ENCODE data around the gene BRI3.
"Not testable (repeated sequence)": the region's sequence is repeated elsewhere in the genome, so short reads cannot be mapped to it uniquely, and the experiment has no call there.

The BRI3 gene

GRCh38 chr7:98315318-98315993, 34.0 kb downstream of the BRI3 start:
- no peak for DNase-seq

GRCh38 chr7:98315994-98316527, 34.6 kb downstream of the BRI3 start:
- not testable (repeated sequence) for DNase-seq

GRCh38 chr7:98317366-98318040, 36.0 kb downstream of the BRI3 start:
- DNase-seq = no peak

GRCh38 chr7:98319176-98319575, 37.7 kb downstream of the BRI3 start:
- no peak for DNase-seq

GRCh38 chr7:98321301-98321700, 39.8 kb downstream of the BRI3 start:
- no peak for DNase-seq

GRCh38 chr7:98322331-98323270, 41.1 kb downstream of the BRI3 start:
- no peak for DNase-seq

DNA sequence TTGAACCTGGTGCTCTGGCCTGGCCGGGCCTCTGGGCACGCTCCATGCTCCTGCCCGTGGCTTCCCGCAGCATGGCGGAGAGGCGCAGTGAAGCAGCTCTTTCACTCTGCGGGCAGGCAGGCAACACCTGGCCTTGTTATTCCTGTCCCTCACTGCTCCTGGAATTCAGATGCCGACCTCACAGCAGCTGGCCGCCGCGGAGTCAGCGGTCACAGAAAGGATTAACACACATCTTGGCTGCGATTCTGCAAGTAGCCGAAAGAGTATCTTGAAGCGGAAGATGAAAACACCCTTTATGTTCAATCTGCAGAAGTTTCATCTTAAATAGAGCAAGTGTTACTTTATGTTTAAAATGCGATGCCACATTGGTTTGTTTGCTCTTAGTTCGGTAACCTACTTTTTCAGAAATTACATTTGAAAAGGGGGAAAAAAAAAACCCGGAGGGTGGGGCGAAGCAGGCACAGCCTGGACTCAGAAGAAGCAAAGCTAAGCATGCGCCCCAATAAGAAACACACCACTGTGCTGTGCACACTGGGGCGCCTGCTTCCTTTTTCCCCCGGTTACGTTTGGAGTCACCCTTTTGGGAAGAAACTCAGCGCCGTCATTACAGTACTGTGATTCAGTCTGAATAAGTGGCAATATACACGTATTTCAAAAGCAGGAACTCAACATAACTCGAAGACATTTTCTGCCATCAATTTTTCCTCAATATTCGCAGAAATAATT, 42.3 kb downstream of the BRI3 start:
- no peak for DNase-seq

- DNase-seq = no peak
Observed at GRCh38 chr7:98324782-98325181, 43.3 kb downstream of the BRI3 start.

DNA sequence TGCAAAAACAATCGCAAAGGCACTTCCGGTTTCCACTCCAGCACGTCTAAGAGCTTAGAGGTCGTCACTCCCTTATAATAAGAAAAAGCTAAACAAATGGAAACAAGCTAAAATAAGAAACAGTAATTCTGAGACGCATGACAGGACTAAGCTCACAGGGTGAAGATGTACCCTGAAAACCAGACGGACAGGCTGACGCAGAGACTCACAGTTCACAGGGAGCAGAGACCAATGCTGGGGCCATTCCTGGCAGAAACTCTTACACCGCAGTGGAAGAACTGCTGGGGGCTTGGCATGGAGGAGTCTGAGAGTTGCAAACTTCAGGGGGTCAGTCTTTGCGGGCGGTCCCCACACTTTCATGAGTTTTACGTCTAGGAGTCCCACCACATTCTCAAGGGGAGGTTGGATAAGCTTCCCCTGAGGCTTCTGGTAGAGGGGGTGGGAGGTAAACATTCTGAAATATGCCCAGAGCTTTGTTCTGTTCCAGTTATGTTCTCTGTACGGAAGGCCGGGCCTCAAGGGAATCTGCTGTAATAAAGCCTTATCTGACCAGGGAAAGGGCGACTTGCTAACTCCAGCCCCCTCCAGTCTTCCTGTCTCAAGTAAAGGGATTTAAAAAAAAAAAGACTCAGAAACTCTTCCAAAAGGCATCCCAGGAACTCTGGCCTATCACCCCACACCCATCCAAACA, 47.8 kb downstream of the BRI3 start:
- DNase-seq = no peak

GRCh38 chr7:98329791-98330373, 48.4 kb downstream of the BRI3 start:
- no peak for DNase-seq

DNA sequence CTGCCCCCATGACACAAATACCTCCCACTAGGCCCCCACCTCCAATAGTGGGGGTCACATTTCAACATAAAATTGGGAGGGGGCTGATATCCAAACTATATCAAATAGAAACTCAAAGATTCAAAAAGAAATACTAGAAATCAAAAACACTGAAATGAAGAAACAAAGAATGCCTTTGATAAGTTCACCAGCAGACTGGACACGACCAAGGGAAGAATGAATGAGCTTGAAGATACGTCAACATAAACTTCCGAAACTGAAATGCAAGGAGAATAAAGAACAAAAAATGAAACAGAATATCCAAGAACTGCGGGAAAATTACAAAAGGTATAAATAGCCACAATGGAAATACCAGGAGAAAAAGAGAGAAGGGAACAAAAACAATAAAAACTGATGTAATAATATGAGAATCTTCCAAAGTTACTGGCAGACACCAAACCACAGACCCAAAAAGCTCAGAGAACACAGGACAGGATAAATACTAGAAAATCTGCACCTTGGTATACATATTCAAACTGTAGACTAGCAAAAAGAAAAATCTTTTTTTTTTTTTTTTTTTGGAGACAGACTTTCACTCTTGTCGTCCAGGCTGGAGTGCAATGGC, 49.5 kb downstream of the BRI3 start:
- DNase-seq = no peak

- DNase-seq = no peak
Observed at GRCh38 chr7:98334081-98334480, 52.6 kb downstream of the BRI3 start.

- DNase-seq = no peak
Observed at GRCh38 chr7:98335411-98335977, 54.0 kb downstream of the BRI3 start.

DNA sequence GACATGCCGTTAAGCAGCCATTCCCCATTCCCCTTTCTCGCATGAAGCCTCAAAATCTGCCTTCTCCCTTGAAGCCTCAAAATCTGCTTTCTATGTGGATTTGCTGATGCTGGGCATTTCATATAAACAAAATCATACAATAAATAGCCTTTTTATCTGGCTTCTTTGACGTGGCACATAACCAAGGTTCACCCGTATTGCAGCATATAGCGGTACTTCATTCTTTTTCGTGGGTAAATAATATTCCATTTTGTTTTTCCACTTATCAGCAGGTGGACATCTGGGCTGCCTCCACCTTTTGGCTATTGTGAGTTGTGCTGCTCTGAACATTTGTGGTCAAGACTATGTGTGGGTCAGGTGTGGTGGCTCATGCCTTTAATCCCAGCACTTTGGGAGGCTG, 57.0 kb downstream of the BRI3 start:
- DNase-seq = no peak

DNA sequence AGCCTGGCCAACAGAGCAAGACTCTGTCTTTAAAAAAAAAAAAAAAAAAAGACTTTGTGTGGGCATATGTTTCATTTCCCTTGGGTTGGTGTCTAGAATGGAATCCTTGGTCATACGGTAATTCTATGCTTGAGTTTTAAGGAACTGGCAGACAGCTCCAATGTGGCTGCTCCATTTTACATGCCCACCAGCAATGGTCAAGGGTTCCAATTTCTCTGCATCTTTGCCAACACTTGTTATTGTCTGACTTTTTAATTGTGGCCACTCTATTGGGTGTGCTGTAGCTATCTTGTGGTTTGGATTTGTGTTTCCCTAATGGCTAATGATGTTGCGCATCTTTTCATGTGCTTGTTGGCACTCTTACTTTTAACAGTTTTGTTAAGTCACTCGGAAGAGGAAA, 57.6 kb downstream of the BRI3 start:
- no peak for DNase-seq

GRCh38 chr7:98341106-98341505, 59.6 kb downstream of the BRI3 start:
- no peak for DNase-seq
